H1 (cell line): Measurements from ENCODE around the gene CLIC3. TPM values are rescaled to one million over a fixed set of nuclear protein-coding genes. Genes with fewer than 3 reads are reported as not detected.

Experiments used
- CTCF ChIA-PET: fragments of 300-600 bp; sonication (Branson Sonifier 250); formaldehyde crosslinking; loops from one replicate; lab custom pipeline; 2021; ENCODE audit not compliant: partially characterized antibody; lab: Charles Lee
- POLR2A ChIA-PET: fragments of 300-600 bp; sonication (Branson Sonifier 250); formaldehyde crosslinking; loops from one replicate; lab custom pipeline; 2021; ENCODE audit warnings: inconsistent platforms; ENCODE audit not compliant: partially characterized antibody; lab: Charles Lee
- DNase-seq, 2 experiments: peaks; one replicate each; pipeline versions ENCODE4 v3.0.0 to v3.0.0-alpha.2; 2010 to 2022; ENCODE audit warnings: low spot score in 2 of 2, low read depth in 1 of 2, mixed read lengths in 1 of 2
- FAIRE-seq: peaks from 2 replicates; lab custom pipeline; 2011; peaks lifted over from hg19 to GRCh38; lab: Jason Lieb, UNC
- H2AFZ ChIP-seq: 2 replicates; pipeline ENCODE4 v1.8.1; 2012; ENCODE audit warnings: low read length, inconsistent platforms
- H2AK5ac ChIP-seq: 2 replicates; pipeline ENCODE4 v1.6.1; 2013; ENCODE audit warnings: low read depth, low read length
- H2BK120ac ChIP-seq: replicated peaks from 2 replicates; pipeline ENCODE3; 2013; ENCODE audit warnings: low read depth, low read length, inconsistent platforms
- H2BK12ac ChIP-seq: 2 replicates; pipeline ENCODE4 v1.6.1; 2013; ENCODE audit warnings: low read depth, low read length
- H2BK15ac ChIP-seq: 2 replicates; pipeline ENCODE4 v1.6.1; 2013; ENCODE audit warnings: low read length
- H2BK20ac ChIP-seq: 2 replicates; pipeline ENCODE4 v1.6.1; 2013; ENCODE audit warnings: low read length
- H2BK5ac ChIP-seq: 2 replicates; pipeline ENCODE4 v1.6.1; 2013; ENCODE audit warnings: low read depth, low read length
- H3K14ac ChIP-seq: 2 replicates; pipeline ENCODE4 v1.6.1; 2013; ENCODE audit warnings: inconsistent platforms; ENCODE audit not compliant: insufficient read length
- H3K18ac ChIP-seq: 2 replicates; pipeline ENCODE4 v1.6.1; 2013; ENCODE audit warnings: low read length; ENCODE audit errors: extremely low read depth
- H3K23ac ChIP-seq: 2 replicates; pipeline ENCODE4 v1.6.1; 2013; ENCODE audit warnings: inconsistent platforms; ENCODE audit not compliant: insufficient read length
- H3K23me2 ChIP-seq: 2 replicates; pipeline ENCODE4 v1.6.1; 2013; ENCODE audit warnings: low read depth, low read length
- H3K27ac ChIP-seq: 2 replicates; pipeline ENCODE4 v1.6.1; 2011; ENCODE audit warnings: low read depth, low read length, inconsistent platforms
- H3K27me3 ChIP-seq, 4 experiments: replicated peaks in 1 of 4; 1 replicate in 1 of 4; 2 replicates in 3 of 4; pipeline versions ENCODE4 v1.6.1 to v1.8.1; 2011 to 2013; ENCODE audit warnings: low read length in 3 of 4, mild to moderate bottlenecking in 3 of 4, inconsistent platforms in 2 of 4, mixed read lengths in 2 of 4, moderate library complexity in 1 of 4; ENCODE audit not compliant: control insufficient read depth in 3 of 4, insufficient read depth in 3 of 4; ENCODE audit errors: extremely low read depth in 1 of 4
- H3K36me3 ChIP-seq, 4 experiments: 2 replicates each; pipeline versions ENCODE4 v1.6.1 to v1.8.1; 2011 to 2013; ENCODE audit warnings: mild to moderate bottlenecking in 4 of 4, low read length in 3 of 4, moderate library complexity in 2 of 4, control low read depth in 1 of 4, inconsistent platforms in 1 of 4; ENCODE audit not compliant: insufficient read depth in 4 of 4, control insufficient read depth in 2 of 4
- H3K4ac ChIP-seq: replicated peaks from 2 replicates; pipeline ENCODE3; 2013; ENCODE audit warnings: low read length, low read depth, mixed read lengths, inconsistent platforms; ENCODE audit not compliant: insufficient read length
- H3K4me1 ChIP-seq, 4 experiments: replicated peaks in 1 of 4; 1 replicate in 1 of 4; 2 replicates in 3 of 4; pipeline versions ENCODE4 v1.6.1 to v1.8.1; 2011 to 2013; ENCODE audit warnings: low read length in 3 of 4, inconsistent platforms in 2 of 4, mixed read lengths in 1 of 4; ENCODE audit not compliant: insufficient read depth in 4 of 4, control insufficient read depth in 3 of 4
- H3K4me2 ChIP-seq, 2 experiments: 2 replicates each; pipeline versions ENCODE4 v1.6.1 to v1.8.1; 2011 to 2013; ENCODE audit warnings: low read depth in 2 of 2, low read length in 2 of 2, control low read depth in 1 of 2, inconsistent platforms in 1 of 2, mild to moderate bottlenecking in 1 of 2; ENCODE audit not compliant: insufficient read depth in 1 of 2
- H3K4me3 ChIP-seq, 4 experiments: fragments of 200-600, 300-600 bp in 1 of 4; sonication (generic), shearing (Covaris generic), sonication (Bioruptor Twin) in 1 of 4; 2 replicates each; pipeline versions ENCODE4 v1.5.1 to v1.8.1; 2011 to 2016; ENCODE audit warnings: low read length in 4 of 4, low read depth in 3 of 4, control low read depth in 2 of 4, inconsistent platforms in 2 of 4, mild to moderate bottlenecking in 2 of 4, mixed read lengths in 1 of 4, moderate library complexity in 1 of 4; ENCODE audit not compliant: insufficient read depth in 2 of 4; ENCODE audit errors: extremely low read depth in 1 of 4
- H3K56ac ChIP-seq: replicated peaks from 2 replicates; pipeline ENCODE3; 2013; ENCODE audit warnings: low read depth, mild to moderate bottlenecking, mixed read lengths, low read length, inconsistent platforms; ENCODE audit not compliant: insufficient read length
- H3K79me1 ChIP-seq: 2 replicates; pipeline ENCODE4 v1.6.1; 2013; ENCODE audit warnings: low read depth, low read length, control low read depth
- H3K79me2 ChIP-seq, 2 experiments: 2 replicates each; pipeline versions ENCODE4 v1.6.1 to v1.8.1; 2012 to 2013; ENCODE audit warnings: low read length in 2 of 2, mild to moderate bottlenecking in 2 of 2, inconsistent platforms in 1 of 2; ENCODE audit not compliant: insufficient read depth in 2 of 2, control insufficient read depth in 1 of 2
- H3K9ac ChIP-seq, 4 experiments: replicated peaks in 1 of 4; 1 replicate in 1 of 4; 2 replicates in 3 of 4; pipeline versions ENCODE4 v1.6.1 to v1.8.1; 2011 to 2013; ENCODE audit warnings: low read depth in 3 of 4, low read length in 3 of 4, control low read depth in 2 of 4, mild to moderate bottlenecking in 2 of 4, moderate library complexity in 2 of 4, inconsistent platforms in 1 of 4; ENCODE audit errors: extremely low read depth in 1 of 4
- H3K9me3 ChIP-seq, 2 experiments: 2 replicates each; pipeline versions ENCODE4 v1.6.1 to v1.8.1; 2012 to 2013; ENCODE audit warnings: mild to moderate bottlenecking in 2 of 2, moderate library complexity in 2 of 2, control low read depth in 1 of 2, inconsistent platforms in 1 of 2, low read depth in 1 of 2, low read length in 1 of 2, mixed read lengths in 1 of 2; ENCODE audit not compliant: insufficient read depth in 2 of 2
- H4K20me1 ChIP-seq, 2 experiments: replicated peaks in 1 of 2; 2 replicates each; pipeline versions ENCODE3 to v1.8.1; 2011 to 2013; ENCODE audit warnings: inconsistent platforms in 2 of 2, low read length in 2 of 2, mild to moderate bottlenecking in 1 of 2; ENCODE audit not compliant: insufficient read depth in 2 of 2, control insufficient read depth in 1 of 2
- H4K5ac ChIP-seq: 2 replicates; pipeline ENCODE4 v1.6.1; 2013; ENCODE audit warnings: low read length, low read depth, mixed read lengths, inconsistent platforms; ENCODE audit not compliant: insufficient read length
- H4K8ac ChIP-seq: 2 replicates; pipeline ENCODE4 v1.8.0; 2013; ENCODE audit warnings: mild to moderate bottlenecking, moderate library complexity, low read length, inconsistent platforms; ENCODE audit not compliant: insufficient read depth; ENCODE audit errors: extremely low read depth
- H4K91ac ChIP-seq: replicated peaks from 2 replicates; pipeline ENCODE3; 2013; ENCODE audit warnings: low read length, mixed read lengths, inconsistent platforms; ENCODE audit not compliant: insufficient read length
- E2F6 ChIP-seq: IDR thresholded peaks from 2 replicates; pipeline ENCODE4 v1.6.1; 2012; ENCODE audit warnings: inconsistent platforms
- MAX ChIP-seq: IDR thresholded peaks from 2 replicates; pipeline ENCODE4 v1.6.1; 2012; ENCODE audit warnings: inconsistent platforms
- POLR2A ChIP-seq, 2 experiments: IDR thresholded peaks; 1 replicate in 1 of 2; 2 replicates in 1 of 2; pipeline ENCODE4 v1.6.1; 2011; ENCODE audit warnings: low read depth in 2 of 2, low read length in 2 of 2, mild to moderate bottlenecking in 2 of 2; ENCODE audit errors: control extremely low read depth in 1 of 2
- SP4 ChIP-seq: IDR thresholded peaks from 2 replicates; pipeline ENCODE4 v1.6.1; 2012; ENCODE audit warnings: low read length, inconsistent platforms
- TEAD4 ChIP-seq: IDR thresholded peaks from 2 replicates; pipeline ENCODE4 v1.6.1; 2012; ENCODE audit warnings: low read depth, low read length, inconsistent platforms, mixed read lengths
- USF2 ChIP-seq: IDR thresholded peaks from 2 replicates; pipeline ENCODE4 v1.6.1; 2011; ENCODE audit warnings: low read length, improper control_type of control experiment
- WGBS, 2 experiments: shearing (Covaris generic) in 1 of 2; methylation state at CpG; one replicate each; pipeline versions ENCODE4 v1.1.6 to v1.1.7; 2013 to 2015; ENCODE audit warnings: low lambda C conversion rate in 2 of 2, mixed read lengths in 2 of 2, inconsistent platforms in 1 of 2, low coverage in 1 of 2, missing lambda C conversion rate in 1 of 2; ENCODE audit not compliant: insufficient replicate concordance in 2 of 2, insufficient coverage in 1 of 2, insufficient read length in 1 of 2; ENCODE audit errors: extremely low coverage in 1 of 2, missing lambda C conversion rate in 1 of 2; 5-methylcytosine and 5-hydroxymethylcytosine counted together
- polyA plus RNA-seq, 7 experiments: library from polyadenylated mRNA; depleted of rRNA in 3 of 7; stranded (reverse) in 5 of 7; unstranded in 2 of 7; fragments of >200 nt in 5 of 7; fragments of 200-250 nt in 2 of 7; gene quantifications; 1 replicate in 5 of 7; 2 replicates in 1 of 7; 4 replicates in 1 of 7; pipeline versions ENCODE4 v1.2.1 to v1.2.3, GENCODE V29; 2011 to 2013; ENCODE audit warnings: missing spikeins in 2 of 7, mixed read lengths in 2 of 7
- total RNA-seq: library from RNA; stranded (reverse); fragmentation: NEBNext Ultra II Directional; extraction: Animal tissue kit (Norgen Biotek cat#: 25700); gene quantifications from 2 replicates; pipeline ENCODE4 v1.2.1, GENCODE V29; 2021

Gene CLIC3
- total and polyA plus RNA-seq, 2 of the 8 experiments (the other 6 are each of a cell fraction or from before 2014, with no cell fraction given), result 0.12 TPM; not detected in 1

GRCh38 chr9:136956604-136957003 lies 39.8 kb downstream of the CLIC3 start:
- CTCF ChIA-PET, result no interaction called here
- TF ChIP-seq MAX (no peak), SP4 (no peak), E2F6 (no peak), TEAD4 (no peak), POLR2A (IDR thresholded peaks at IDR 0.05; ENCODE audit: control extremely low read depth in 1 of 2, low read depth in 2 of 2, low read length in 2 of 2) (no peak), USF2 (no peak)
- POLR2A ChIA-PET, result no interaction called here
- Histone ChIP-seq H4K5ac (no peak overlapping the region), H4K8ac (no peak overlapping the region), H2AFZ (no peak overlapping the region), H3K14ac (no peak overlapping the region), H3K4me2 (no peak overlapping the region), H2BK120ac (no peak overlapping the region), H3K9me3 (no peaks in the 10 kb centered on the region), H3K79me2 (no peaks in the 10 kb centered on the region), H3K56ac (no peak overlapping the region), H3K27ac (no peak overlapping the region), H3K4me1 (peaks cover 0 to 2% (median 0%) of the 10 kb centered on the region in 4 experiments; a peak in 2 of 7 replicates), H2BK5ac (no peak overlapping the region), H3K27me3 (no peaks in the 10 kb centered on the region), H2BK12ac (no peak overlapping the region), H3K18ac (no peak overlapping the region), H4K20me1 (peaks cover 0 to 6% of the 10 kb centered on the region in 2 experiments), H3K9ac (no peak overlapping the region), H4K91ac (no peak overlapping the region), H2AK5ac (no peak overlapping the region), H3K23me2 (peaks cover 12% of the 10 kb centered on the region; the same call in 1 of the 2 replicates), H3K23ac (no peak overlapping the region), H2BK15ac (no peak overlapping the region), H3K36me3 (no peaks in the 10 kb centered on the region), H3K4ac (no peak overlapping the region), H3K79me1 (no peaks in the 10 kb centered on the region), H2BK20ac (no peak overlapping the region), H3K4me3 (no peak overlapping the region)
- no peak for FAIRE-seq
- WGBS, 2 experiments, result 91 to 100% methylated on average over 2 to 4 of the region's 4 CpGs
- no peak for DNase-seq
